NCI-H1436 treated with DMSO at 0.1 percent for 48 hours (cell line): ENCODE data around the gene C1QTNF12.

Experiments used
- DNase-seq: peaks from one replicate; lab custom pipeline; 2025; lab: John Stamatoyannopoulos, UW

The C1QTNF12 gene

GRCh38 chr1:1228596-1229321 lies 17.8 kb downstream of the C1QTNF12 start:
- no peak for DNase-seq

DNA sequence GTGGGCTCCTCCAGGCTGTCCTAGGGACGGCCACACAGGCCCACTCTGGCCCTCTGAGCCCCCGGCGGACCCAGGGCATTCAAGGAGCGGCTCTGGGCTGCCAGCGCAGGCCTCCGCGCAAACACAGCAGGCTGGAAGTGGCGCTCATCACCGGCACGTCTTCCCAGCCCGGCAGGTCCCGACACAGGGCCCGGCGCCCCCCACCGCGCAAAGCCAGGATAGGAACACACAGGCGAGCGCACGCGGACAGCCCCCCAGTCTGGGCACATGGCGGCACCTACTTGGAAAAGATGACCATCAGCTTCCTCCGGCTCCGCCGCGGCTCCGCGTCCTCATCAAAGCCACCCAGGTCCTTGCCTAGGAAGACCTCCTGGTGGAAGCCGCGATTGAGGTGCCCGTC lies 18.3 kb downstream of the C1QTNF12 start:
- DNase-seq: no peak

DNA sequence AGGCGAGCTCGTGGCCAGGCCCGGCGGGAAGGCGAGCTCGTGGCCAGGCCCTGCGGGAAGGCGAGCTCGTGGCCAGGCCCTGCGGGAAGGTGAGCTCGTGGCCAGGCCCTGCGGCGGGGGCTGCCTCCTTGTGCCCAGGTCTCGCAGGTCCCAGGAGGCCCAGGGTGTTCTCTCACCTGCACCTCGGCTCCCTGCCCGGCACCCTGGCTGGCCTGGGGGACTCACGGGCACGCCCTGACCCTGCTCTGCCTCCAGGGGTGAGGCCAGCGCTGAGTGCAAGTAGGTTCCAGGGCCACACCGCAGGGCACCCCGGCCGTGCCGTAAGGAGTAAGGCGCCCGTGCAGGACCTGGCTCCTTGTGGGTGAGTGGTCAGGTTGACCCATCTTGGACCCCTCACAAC lies 19.1 kb downstream of the C1QTNF12 start:
- no peak for DNase-seq

DNA sequence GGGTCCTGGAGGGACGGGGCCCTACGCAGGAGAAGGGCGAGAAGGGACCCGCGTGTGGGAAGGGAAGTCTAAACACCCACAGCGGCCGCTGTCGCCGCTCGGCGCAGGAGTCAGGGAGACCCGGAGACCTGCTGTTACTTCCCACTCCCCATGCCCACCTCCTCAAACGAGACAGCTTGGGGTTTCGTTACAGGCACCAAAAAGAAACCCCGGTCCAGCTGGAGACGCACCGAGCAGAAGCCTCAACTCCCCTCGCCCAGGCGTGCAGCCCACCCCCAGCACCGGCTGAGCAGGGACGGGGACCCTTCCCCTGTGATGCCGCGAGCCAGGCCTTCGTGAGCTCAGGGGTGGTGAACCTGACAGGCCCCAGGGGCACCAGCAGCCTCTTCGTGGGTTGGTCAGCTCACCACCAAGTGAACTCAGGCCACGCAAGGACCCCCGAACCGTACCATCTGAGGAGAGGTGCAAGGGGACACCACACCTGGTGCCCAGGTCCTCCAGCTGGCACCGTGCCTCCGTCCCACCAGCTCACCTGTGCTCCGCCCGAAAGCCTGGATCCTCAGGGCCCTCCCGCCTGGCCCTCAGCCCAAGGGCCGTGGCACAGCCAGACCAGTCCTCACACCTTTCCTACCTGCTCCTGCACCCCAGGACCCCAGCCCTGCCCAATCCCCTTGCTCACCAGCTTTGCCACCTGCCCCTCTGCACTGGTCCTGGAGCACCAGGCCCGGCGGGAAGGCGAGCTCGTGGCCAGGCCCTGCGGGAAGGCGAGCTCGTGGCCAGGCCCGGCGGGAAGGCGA lies 19.8 kb downstream of the C1QTNF12 start:
- no peak for DNase-seq

DNA sequence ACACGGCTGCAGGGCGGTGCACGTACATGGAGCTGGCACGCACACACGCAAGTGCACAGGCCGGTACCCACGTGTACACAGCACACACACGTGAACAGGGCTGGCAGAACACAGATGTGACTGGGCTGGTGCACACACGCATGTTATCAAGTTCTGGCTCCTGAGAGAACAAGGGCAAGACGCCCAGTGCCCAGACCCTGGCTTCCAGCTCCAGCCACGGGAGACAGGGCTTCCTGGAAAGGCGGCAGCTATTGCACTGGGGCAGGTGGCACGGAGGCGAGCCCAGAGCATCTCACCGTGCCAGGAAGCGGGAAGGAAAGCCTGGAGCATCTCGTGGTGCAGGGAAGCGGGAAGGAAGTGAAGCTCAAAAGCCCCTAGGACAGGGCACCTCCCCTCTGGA lies 20.6 kb downstream of the C1QTNF12 start:
- DNase-seq: no peak

GRCh38 chr1:1225238-1225845 lies 21.2 kb downstream of the C1QTNF12 start:
- no peak for DNase-seq

DNA sequence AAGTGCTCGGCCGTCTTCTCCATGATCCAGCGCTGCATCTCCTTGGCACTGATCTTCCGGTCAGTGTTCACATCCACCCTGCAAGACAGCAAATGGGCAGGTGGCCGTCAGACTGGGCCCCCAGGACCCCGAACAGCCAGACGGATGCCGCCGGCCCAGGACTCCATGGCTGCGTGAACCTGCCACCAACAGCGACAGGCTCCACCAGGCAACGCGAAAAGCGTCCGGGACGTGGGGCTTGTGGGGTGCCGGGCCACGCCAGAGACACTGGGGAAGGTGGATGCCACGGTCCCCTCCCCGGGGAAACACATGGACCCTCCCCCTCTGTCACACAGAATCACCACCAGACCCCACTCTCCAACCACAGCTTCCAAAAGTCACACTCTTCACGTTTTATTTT lies 22.6 kb downstream of the C1QTNF12 start:
- no peak for DNase-seq

- DNase-seq: no peak
Observed at GRCh38 chr1:1223321-1223720, 23.2 kb downstream of the C1QTNF12 start.

DNA sequence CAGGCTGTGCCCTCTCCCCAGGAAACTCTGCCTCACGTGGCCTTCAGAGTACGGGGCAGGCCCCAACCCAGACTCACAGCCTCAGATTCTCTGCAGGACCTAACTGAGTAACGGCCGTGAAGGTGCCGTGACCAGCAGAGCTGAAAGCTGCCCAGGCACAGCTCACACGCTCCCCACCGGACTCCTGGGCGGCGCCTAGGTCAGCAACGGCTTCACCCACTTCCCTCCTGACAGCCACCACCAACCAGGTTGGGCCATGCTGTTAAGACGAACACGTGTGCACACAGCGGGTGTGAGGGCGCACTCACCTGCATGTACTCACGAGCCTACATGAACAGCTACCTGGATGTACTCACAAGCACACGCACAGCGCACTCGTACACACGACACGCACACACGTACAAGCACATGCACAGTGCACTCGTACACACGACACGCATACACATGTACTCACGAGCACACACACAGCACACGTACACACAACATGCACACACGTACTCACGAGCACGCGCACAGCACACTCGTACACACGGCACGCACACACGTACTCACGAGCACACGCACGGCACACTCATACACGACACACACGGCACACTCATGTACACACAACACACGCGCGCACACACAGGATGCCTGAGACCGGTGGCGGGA lies 23.8 kb downstream of the C1QTNF12 start:
- no peak for DNase-seq

DNA sequence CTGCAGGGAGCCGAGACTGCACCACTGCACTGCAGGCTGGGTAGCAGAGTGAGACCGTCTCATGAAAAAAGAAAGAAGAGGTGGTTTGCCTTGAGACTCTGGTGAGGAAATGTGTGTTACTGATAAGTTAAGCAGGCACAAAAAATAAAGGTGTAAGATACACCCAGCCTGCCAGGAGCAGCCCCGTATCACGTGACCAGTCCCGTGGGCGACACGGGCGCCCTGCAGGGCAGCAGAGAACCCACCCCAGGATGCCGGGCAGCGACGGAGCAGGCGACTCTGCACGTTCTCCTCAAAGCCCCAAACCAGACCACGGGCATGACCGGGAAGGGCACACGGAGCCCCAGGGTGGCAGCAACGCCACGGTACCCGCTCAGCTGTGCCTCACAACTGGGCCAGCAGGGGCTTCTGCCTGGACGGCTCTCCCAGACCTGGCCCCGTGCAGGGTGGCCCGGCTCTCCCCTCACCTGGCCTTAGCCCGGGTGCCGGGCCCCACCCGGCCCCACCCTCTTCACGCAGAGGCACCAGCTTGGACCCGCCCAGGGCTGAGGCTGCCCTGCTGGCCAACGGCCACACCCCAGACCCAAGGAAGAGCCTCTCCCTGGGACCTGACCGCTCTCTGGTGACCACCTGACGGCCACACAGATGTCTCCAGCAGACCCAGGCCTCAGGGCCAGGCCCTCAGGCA lies 24.5 kb downstream of the C1QTNF12 start:
- DNase-seq: no peak

DNA sequence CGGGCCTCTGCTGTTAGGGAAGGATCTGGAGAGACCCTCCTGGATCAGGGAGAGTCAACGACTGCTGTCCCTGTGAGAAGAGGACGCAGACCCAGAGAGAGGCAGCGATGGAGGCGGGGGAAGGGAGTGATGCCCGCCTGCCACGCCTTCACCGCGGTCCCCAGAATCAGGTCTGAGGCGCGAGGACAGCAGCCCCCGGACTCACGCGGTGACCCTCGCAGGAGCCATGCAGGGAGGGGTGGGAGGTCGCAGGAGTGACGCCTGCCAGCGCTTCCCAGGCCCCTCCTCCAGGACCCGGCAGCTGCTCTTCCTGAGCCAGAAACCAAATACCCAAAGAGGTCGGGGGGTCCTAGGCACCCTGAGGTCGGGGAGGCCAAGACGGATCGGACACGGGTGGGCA lies 26.3 kb downstream of the C1QTNF12 start:
- DNase-seq: no peak

DNA sequence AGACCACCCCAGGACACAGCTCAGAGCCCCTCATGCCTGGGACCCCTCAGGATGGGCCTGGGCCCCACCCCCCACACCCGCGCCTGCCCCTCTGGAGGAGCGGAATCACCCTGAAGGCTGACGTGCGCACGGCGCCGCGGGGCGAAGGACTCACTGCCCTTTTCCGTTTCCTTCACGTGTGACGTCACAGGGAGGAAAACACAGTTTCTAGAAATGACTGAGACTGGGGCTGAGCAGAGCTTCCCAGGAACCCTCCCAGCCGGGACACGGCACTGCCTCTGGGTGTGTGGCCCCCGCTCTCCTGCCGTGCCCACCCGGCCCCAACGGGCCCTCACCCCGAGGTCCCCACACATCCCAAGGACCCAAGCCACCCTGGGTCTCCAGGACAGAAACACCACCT lies 27.2 kb downstream of the C1QTNF12 start:
- no peak for DNase-seq

GRCh38 chr1:1218524-1219200 lies 27.9 kb downstream of the C1QTNF12 start:
- no peak for DNase-seq

GRCh38 chr1:1217621-1218523 lies 28.6 kb downstream of the C1QTNF12 start:
- DNase-seq: no peak

- DNase-seq: no peak
Observed at GRCh38 chr1:1216770-1217620, 29.5 kb downstream of the C1QTNF12 start.

- DNase-seq: no peak
Observed at GRCh38 chr1:1215881-1216605, 30.5 kb downstream of the C1QTNF12 start.

DNA sequence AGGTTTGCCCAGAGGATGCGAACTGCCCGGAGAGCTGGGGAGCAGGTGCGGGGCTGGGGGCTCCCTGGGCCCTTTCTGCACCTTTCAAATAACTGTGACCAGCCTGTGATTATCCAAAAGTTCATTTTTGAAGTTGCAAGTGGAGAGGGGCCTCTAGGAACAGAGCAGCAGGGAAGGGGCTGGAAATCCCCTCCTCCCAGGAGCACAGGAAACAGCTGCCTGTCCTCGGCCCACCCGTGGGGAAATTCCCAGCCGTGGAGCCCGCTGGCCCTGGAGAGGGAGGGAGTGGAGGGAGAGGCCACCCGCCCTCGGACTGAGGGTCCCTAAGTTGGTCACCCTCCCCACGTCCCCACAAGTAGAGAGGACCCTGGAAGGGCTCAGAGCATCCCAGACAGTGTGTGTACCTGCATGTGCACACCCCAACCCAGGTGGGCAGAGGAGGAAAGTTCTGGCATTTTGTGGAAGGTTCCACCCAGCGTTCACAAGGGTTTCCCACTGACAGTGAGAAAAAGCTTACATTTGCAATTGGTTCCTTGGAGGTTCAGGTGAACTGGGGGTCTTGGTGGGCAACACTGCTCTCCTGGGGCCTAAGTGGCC lies 31.3 kb downstream of the C1QTNF12 start:
- DNase-seq: no peak
